ENCODE data around the gene PELI2. TPM values are rescaled to one million over a fixed set of nuclear protein-coding genes. Genes with fewer than 3 reads are reported as not detected.

PELI2 gene
- total RNA-seq, 4 donors from 2014 or later = 10.0 to 17.0 (median 13.2) TPM

GRCh38 chr14:56195223-56195622 is 77.0 kb downstream of the PELI2 start:
- no peak for DNase-seq (ENCODE audit: low spot score in 2 of 2)

DNA sequence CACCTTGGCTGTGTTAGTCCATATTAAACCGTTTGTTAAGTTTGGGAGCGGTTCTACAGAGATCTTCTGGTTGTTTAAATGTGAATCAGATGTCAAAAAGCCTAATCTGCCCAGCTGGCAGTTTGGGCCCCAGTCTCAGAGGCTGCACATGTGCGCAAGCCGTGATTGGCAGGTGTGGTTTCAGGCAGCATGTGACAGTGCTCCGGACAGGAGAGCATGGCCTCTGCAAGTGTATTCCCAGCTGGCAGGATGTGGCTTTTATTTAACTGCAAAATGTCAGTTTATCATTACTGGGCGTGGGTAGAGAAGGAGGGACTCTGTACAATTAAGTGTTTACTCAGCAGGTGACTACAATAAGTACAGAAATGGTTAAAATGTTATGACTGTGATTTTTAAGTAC is 77.5 kb downstream of the PELI2 start:
- no peak for TF ChIP-seq POLR2A (IDR thresholded peaks at IDR 0.05)
- TF ChIP-seq, protein P1, sequence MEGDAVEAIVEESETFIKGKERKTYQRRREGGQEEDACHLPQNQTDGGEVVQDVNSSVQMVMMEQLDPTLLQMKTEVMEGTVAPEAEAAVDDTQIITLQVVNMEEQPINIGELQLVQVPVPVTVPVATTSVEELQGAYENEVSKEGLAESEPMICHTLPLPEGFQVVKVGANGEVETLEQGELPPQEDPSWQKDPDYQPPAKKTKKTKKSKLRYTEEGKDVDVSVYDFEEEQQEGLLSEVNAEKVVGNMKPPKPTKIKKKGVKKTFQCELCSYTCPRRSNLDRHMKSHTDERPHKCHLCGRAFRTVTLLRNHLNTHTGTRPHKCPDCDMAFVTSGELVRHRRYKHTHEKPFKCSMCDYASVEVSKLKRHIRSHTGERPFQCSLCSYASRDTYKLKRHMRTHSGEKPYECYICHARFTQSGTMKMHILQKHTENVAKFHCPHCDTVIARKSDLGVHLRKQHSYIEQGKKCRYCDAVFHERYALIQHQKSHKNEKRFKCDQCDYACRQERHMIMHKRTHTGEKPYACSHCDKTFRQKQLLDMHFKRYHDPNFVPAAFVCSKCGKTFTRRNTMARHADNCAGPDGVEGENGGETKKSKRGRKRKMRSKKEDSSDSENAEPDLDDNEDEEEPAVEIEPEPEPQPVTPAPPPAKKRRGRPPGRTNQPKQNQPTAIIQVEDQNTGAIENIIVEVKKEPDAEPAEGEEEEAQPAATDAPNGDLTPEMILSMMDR (IDR thresholded peaks at IDR 0.05) = no peak
- no peak overlapping the region for H3K4me3 ChIP-seq (ENCODE audit: low read depth, poor library complexity, severe bottlenecking)
- 43 to 46% methylated on average over 6 of the region's 6 CpGs for WGBS, 2 donors
- intact Hi-C loops (cut with DNase I; ENCODE audit: low total_unique reads) = no loop called here
- peak in 1 of 2 donors; percentile 55 for DNase-seq (ENCODE audit: low spot score in 2 of 2)

More at GRCh38 chr14:56195223-56195622, 77.0 kb downstream of the PELI2 start:
- TF ChIP-seq, protein P1 (IDR thresholded peaks at IDR 0.05) = no peak
- TF ChIP-seq POLR2A (IDR thresholded peaks at IDR 0.05) = no peak
- intact Hi-C loops (cut with DNase I; ENCODE audit: low total_unique reads) = no loop called here
- 60% methylated on average over 5 of the region's 5 CpGs for WGBS, 2 donors
- H3K4me3 ChIP-seq (ENCODE audit: low read depth, poor library complexity, severe bottlenecking) = no peak overlapping the region

GRCh38 chr14:56196274-56196673 is 78.1 kb downstream of the PELI2 start:
- no peak overlapping the region for H3K4me3 ChIP-seq (ENCODE audit: low read depth, poor library complexity, severe bottlenecking)
- WGBS, 2 donors = 57 to 59% methylated on average over 2 of the region's 2 CpGs
- DNase-seq (ENCODE audit: low spot score in 2 of 2) = no peak
- no peak for TF ChIP-seq POLR2A (IDR thresholded peaks at IDR 0.05)
- TF ChIP-seq, protein P1 (IDR thresholded peaks at IDR 0.05) = no peak
- intact Hi-C loops (cut with DNase I; ENCODE audit: low total_unique reads) = no loop called here

DNA sequence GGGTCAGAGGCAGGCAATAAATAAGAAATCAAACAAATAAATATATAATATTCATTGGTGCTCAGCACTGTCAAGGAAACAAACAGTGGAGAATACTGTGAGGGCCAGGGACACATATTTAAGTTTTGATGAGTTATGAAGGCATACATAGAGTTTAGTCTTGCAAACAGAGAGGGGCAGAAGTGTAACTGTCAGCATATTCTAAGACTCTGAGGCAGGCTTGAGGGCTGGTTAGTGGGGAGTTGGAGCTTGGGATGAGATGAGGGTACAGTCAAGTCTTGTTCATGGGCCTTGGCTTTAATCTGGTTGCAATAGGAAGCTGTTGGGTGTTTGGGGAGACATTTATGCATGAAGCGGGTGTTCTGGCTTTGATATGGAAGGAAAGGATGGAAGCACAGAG is 78.9 kb downstream of the PELI2 start:
- TF ChIP-seq, protein P1 (IDR thresholded peaks at IDR 0.05) = no peak
- TF ChIP-seq POLR2A (IDR thresholded peaks at IDR 0.05) = no peak
- no peak for DNase-seq (ENCODE audit: low spot score in 2 of 2)

DNA sequence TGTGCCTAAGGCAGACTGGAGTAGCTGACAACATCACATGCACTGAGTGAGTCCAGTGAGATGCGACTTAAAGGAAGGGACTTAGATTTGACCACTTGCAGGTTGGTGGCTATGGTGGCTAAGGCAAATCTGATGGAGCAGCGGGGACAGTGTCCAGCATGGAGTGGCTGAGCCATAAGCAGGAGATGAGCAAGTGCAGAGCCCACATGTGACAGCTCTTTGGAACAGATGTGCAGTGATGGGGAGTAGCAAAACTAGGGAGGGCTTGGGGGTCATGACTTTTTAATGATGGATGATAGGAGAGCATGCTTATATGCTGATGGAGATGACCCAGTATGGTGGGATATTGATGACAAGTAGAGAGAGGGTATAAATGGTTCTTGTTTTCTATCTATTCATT is 80.2 kb downstream of the PELI2 start:
- 93 to 96% methylated on average over 2 of the region's 2 CpGs for WGBS, 2 donors
- intact Hi-C loops (cut with DNase I; ENCODE audit: low total_unique reads) = no loop called here
- TF ChIP-seq, protein P1 (IDR thresholded peaks at IDR 0.05) = no peak
- no peak for TF ChIP-seq POLR2A (IDR thresholded peaks at IDR 0.05)

More for the DNA sequence above, 78.9 kb downstream of the PELI2 start:
- no peak overlapping the region for H3K4me3 ChIP-seq (ENCODE audit: low read depth, poor library complexity, severe bottlenecking)
- intact Hi-C loops (cut with DNase I; ENCODE audit: low total_unique reads) = no loop called here
- 100% methylated on average over 1 of the region's 1 CpG for WGBS, 2 donors

More for the DNA sequence above, 80.2 kb downstream of the PELI2 start:
- DNase-seq (ENCODE audit: low spot score in 2 of 2) = no peak
- H3K4me3 ChIP-seq (ENCODE audit: low read depth, poor library complexity, severe bottlenecking) = no peak overlapping the region

All from lower leg skin (tissue), 4 donors.